GM18519 (cell line): ENCODE results near the gene POU2AF3.

Experiments
- ATAC-seq: cut with Tn5 transposase; IDR thresholded peaks from one replicate; pipeline ENCODE4 v1.9.1; 2021; ENCODE audit warnings: mild to moderate bottlenecking, moderate library complexity; ENCODE audit not compliant: unreplicated experiment, low FRiP score

Gene POU2AF3

DNA sequence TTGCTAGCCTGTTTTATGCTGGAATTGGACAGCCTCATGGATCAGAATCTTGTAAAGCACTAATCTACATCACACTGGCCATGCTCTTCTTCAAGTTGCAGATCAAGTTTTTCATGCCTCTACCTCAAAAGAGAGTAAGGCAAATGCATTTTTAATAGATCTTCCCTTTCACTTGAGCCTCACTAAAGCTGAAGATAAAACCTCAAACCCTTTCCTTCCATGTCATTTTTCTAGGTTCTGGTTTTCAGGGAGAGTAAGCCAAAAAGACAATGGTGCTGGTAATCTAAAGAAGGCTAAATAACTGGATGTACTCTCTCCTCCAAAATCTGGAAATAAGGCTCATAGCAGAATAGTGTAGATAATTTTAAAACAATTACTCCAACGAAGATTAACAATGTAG lies 52.5 kb downstream of the POU2AF3 start:
- ATAC-seq = no peak

DNA sequence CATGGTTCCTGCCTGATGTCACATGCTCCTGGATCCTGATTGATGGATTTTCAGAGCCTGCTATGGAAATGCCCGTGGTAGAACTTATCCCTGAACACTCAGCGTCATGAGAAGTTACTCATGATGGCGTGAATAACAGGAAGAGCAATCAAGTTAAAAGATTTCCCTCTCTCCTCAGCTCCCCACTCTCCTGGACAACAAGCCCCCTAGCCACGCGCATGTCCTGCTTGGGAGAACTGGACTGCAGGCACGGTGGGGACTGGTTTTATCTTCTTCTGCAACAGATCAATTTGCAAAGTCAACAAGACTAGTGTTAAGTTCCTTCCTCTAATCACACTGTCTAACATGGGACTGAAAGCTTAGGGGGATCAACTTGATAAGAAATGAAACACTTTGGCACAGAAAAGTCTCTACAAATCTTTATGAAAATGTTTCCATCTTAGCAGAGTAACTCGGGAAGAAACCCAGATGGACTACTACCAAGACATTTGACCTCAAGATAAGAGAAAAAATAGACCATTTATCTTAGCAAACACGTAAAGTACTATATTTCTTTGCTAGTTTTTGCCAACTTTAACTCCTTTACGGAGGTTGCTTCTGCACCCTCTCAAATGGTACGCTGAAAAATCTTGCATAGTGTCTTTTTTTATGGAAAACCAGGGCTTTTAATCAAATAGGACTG lies 53.2 kb downstream of the POU2AF3 start:
- no peak for ATAC-seq

DNA sequence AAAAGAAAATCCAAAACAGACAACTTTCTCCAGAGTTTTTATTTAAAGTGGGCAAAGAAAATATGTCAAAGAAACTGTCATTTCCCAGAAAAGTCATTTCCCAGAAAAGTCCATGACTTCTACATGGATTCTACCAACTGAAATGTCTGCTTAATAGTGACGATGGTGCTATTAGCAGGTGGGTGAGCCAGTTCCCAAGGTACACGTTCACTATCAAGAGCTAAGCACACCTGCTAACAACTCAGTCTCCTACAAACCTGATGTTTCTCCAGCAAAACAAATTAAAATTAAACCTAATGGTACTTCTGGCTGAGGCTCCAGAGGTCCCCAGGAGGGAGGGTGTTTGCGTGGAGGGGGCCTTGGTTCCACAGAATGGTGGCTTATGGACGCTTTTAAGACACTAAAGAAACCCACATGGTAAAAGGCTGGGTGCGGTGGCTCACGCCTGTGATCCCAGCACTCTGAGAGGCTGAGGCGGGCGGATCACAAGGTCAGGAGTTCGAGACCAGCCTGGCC lies 53.9 kb downstream of the POU2AF3 start:
- ATAC-seq = no peak

DNA sequence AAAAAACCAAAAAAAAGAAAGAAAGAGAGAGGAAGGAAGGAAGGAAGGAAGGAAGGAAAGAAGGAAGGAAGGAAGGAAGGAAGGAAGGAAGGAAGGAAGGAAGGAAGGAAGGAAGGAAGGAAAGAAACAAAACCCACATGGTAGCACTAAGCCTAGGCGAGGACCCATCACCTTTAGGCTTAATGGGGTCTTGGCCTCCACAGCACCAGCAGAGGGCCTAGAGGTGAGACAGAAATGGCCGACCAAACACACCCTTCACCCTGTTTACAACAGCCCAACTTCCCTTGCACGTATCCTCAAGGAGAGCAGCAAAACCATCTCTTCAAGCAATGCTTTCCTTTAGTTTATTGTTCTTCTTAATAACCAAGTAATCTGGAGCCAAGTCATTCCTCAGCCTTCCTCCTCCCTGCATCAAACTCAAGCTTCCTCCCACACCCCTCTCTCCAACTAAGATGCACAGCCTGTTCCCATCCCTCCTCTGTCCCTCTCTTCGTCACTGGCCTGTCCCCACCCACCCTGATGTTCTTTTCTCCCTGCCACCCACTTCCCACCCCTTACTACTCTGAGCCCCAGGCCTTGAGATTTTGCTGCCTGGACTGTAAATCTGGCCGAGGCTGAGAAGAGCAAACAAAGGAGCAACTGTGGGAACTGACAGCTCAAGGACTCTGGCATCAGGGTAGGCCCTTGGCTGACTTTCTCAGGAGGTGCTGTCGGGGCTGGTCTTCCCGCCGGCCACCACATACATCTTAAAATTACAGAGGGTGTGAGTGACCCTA lies 54.8 kb downstream of the POU2AF3 start:
- ATAC-seq = no peak

DNA sequence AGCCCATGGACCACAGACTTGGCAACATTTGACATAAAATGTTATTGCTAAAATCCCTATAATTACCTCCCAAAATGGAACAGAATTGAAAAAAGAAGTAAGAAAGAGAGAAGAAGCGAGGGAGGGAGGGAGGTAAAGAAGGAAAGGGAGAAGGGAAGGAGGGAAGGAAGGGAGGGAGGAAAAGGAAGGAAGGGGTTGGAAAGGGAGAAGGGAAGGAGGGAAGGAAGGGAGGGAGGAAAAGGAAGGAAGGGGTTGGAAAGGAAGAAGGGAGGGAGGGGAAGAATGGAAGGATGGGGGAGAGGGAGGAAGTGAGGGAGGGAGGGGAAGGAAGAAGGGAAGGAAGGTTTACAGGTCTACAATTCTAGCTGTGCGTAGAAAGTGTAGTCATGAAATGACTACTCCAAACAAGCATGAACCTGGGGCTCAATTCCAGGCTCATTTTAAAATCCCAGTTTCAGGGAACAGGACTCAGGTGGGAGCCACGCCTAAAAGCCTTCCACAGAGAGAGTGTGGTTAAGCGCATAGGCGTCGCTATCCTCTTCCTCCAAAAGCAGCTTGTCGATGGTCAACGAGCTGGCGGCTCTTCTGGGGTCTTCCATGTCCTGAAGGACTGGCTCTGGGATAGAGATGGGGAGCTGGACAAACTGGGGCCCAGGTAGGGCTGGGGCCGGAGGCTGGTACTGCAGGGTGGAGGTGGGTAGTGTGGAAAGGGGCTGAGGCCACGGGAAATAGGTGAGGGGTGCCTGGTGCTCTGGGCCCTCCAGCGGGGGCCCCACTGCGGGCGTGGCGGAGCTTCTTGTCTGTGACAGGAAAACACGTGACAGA lies 55.6 kb downstream of the POU2AF3 start:
- ATAC-seq = no peak

DNA sequence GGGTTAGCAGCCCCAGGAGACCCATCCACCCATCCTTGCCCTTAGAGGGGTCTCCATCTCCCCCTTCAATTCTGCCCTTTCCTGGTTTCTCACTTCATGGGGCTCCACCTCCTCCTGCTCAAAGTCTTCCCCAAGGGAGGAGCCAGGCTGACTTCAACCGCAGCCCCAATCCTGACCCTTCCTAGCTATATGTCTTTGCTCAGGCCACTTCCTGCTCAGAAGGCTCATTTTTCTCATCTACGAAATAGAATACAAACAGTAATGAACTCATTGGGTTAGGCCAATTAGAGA lies 56.2 kb downstream of the POU2AF3 start:
- no peak for ATAC-seq

DNA sequence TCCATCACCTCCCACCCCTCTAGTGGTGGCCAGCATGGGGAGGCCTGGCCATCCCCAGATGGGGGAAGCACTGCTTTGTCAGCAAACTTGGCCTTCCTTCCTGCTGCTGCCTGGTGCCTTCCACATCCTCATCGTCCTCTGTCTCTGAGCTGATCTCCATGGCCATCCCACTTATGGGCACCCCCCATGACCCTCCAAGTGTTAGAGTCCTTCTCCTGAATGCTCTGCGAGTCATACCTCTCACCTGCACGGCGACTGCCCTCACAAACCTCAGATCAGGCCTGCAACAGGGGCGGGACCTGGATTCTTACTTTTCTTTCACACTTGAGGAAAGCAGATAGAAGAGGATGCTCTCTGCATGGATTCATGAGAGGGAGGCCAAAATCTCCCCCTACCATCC lies 56.8 kb downstream of the POU2AF3 start:
- ATAC-seq = no peak

DNA sequence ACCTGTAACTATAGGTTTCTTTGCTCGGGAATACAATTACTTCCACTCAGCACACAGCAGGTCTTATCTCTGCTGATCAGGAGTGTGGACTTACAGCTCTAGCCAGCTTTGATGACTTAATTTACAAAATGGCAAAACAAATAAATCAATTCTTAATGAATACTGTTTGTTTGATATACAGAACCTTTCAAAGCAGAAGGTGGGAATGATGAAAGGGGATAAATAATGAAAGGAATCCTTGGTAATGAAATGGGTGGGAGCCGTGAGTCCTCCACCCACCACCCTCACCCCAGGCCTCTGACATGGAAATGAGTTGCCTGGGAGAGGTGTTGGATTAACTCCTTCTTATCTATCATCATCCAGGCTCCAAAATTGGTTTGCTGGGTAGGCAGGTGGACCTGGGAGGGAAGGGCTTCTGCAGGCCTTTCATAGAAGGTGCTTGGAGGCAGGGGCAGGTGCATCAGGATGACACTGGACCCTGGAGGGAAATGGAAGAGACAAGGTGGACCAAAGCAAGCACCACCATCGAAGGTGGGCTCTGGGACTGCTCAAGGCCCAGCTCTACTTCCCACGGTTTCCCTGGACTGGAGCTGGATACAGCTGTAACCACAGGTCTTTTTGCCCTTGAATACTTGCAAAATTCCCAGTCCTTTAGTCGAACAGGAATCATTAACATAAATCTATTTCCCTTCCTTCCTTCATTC lies 57.8 kb downstream of the POU2AF3 start:
- ATAC-seq = no peak

DNA sequence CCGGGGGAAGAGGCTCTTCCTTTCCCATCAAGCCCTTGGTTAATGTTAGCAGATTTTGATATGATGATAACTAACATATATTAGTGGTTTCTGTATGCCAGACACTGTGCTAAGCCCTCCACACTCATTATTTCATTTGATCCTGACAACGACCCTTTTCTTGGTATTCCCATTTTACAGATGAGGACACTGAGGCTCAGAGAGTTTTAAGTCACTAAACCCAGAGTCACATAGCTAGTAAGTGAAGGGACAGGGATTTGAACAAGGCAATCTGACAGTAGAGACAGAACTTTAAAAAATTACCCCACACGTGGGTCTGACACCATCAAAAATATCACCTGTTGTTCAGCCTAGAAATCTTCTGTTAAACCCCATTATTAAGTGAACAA lies 58.3 kb downstream of the POU2AF3 start:
- no peak for ATAC-seq

DNA sequence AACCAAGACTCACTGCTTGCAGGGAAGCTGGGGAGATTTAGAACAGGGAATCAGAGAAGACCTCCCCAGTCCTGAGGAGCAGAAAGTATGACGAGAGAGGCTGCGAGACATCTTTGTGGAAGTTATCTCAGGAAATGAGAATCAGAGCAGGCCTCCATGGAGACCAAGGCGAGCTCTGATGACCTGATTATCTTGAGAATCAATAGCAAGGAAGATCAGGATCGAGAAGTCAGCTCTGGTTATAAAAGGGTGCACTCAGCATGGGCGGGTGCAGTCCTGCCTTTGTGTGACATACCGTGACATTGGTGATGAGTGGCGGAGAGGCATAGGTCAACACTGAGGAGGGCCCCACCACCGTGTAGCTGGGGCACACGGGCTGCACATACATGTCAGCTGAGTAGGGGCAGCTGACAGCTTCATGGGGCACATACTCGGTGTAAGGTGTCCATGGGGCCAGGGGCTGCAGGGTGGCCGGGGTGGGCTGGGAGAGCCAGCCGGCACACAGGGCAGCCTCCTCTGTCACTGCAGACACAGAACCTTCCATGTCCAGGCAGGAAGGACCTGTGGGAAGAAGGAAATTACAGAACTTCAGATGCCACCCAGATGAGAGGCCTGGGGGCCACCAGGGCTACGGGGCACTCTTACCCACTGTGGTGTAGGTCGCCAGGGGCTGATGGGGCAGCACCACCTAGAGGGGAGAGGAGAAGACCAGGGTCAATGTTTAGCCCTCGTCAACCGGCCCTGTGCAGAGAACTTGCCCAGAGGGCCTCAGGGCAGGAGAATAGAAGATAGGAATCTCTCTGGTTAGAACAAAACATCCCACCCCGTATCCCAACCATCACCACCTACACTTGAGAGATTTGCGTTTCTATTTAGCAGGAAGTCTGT lies 59.0 kb downstream of the POU2AF3 start:
- no peak for ATAC-seq
